HG03025 (cell line): Measurements from ENCODE around the gene SMG9.
"Not testable (repeated sequence)": the region's sequence is repeated elsewhere in the genome, so short reads cannot be mapped to it uniquely, and the experiment has no call there.

Experiments
- ATAC-seq: cut with Tn5 transposase; IDR thresholded peaks from one replicate; pipeline ENCODE4 v1.9.1; 2021; ENCODE audit warnings: mild to moderate bottlenecking, moderate library complexity; ENCODE audit not compliant: unreplicated experiment, low FRiP score

The SMG9 gene

DNA sequence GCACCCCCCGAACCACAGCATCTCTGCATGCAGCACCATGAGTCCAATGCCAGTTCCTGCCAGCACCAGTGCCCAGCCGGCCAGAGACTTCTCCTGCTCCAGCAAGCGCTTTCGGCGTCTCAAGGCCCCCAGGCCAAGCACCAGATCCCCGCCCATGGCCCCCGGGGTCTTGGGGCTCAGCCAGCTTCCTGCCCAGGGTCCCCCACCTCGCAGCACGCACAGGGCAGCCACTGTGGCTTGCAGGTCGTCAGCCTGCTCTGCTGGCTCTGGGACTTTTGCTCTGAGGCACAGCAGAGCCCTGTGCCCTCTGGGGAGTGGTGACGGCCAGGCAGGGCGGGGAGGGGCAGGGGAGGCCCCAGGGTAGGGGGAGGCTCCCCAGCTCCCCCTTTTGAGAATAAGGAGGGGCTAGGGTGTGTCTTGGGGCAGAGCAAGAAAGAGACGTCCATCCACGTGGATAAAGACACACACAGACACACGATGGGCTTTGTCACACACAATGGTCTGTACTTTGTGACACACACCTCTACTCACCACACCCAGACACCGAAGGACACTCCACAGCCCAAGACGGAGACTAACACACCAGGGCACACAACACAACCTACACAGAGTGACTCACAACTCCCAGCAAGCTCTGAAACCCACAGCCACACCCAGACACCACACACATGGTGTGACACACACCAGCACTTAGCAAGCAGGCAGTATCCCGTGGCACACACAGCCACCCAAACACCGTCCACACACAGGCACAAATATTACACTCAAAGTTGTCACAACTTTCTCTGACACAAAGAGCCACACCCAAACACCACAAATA, 26.2 kb upstream of the SMG9 start, which contains the start of gene KCNN4:
TSS of gene KCNN4 (minus strand) at position 268 of the 820 bp plus-strand sequence. CDS start at position 156, 112 bp downstream.
- ATAC-seq: no peak

DNA sequence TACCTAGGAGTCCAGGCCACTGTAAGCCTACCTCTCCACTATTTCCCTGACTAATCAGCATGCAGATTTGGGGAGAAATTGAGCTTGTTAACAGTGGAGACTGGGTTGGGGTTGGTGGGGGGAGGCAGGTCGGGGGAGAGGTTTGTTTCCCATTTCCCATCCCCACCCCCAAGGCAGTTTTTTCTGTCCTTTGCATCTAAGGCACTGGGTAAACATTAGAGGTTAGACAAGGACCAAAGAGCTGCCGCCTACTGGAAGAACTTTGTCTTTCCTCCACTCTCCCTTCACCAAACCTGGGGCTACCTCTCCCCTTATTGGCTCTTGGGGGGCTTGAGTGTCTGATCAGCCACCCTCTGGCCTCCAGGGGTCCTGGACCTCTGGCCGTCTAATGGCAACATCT, 25.1 kb upstream of the SMG9 start:
- ATAC-seq: no peak

DNA sequence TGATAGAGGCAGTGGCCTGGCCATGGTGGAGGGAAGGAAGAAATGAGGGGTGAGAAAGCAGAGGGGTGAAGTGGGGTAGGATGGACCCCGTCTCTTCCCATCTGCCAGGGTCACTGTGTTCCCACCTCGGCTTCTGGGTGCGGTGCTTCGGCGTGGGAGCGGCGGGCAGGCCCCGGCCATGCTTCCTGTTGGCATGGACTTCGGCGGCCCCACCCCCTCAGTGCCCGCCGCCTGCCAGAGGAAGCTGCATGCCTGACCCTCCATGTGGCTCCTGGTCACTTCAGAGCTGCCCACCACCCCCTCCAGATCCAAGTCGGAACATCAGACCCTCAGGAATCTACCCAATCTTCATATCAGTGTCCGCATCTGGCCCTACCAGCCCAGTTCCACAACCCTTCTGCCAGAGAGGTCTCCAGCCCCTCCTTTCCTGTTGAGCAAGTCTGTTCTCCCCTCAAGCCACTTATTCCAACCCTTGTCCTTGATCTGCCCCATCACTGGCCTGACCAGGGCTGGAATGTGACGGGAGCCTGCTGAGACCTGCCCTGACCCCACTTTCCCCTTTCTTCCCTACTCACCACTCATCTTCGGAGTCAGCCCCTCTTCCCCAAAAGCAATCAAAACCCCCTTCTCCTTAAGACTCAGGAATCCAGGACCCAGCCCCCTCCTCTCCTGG, 24.5 kb upstream of the SMG9 start:
- no peak for ATAC-seq

DNA sequence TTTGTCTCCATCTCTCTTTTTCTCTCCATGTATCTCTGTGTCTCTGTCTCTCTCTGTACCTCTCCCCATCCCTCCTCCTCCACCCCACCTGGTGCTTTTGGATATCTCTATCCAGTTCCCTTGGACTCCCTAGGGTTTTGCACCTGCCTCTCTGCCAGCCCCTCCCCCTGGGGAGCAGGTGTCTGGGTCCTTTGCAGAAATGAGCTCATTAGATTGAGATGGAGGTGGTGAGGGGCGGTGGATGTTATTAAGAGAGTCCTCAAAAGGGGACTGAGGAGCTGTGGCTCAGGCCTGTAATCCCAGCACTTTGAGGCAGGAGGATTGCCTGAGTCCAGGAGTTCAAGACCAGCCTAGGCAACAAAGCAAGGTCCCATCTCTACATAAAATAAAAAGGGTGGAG, 23.9 kb upstream of the SMG9 start:
- no peak for ATAC-seq

DNA sequence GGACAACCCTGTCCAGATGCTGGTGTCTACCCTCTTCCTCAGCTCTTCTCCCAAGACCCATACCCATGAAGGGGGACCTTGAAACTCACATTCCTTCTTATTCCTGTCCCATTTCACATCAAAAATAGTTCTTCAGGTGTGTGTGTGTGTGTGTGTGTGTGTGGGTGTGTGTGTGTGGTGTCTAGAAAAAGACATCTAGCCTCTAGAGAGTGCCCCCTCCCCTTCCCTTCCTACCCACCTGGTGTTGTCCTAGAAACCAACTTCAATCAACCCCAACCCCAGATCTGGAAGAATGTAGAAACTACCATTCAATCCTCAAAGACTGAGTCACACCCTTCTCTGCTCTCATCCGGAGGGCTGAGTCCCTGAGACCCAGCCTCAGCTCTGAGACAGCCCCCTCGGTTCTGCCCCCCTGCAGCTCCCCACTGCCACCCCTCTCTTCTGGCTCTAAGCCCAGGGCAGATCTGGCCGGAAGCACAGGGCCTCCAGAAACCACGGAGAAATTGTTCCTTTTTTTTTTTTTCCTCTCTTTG, 22.5 kb upstream of the SMG9 start:
- ATAC-seq: no peak

DNA sequence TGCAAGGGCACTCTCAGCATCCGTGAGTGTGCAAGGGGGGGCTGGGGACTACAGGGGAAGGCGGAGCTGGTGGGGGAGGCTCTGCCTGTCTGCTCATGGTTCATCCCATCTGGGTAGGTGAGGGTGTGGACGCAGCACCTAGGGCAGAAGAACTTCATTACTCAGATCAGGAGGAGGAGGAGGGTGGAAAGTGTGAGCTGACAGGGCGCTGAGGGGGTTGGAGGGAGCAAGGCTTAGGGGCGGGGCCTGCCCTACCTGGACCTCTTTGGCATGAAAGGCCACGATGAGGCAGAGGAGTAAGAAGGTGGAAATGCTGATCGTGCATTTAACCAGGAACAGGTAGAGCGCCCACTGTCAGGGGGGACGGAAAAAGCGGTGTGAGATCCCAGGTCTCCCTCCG, 21.5 kb upstream of the SMG9 start:
- no peak for ATAC-seq

DNA sequence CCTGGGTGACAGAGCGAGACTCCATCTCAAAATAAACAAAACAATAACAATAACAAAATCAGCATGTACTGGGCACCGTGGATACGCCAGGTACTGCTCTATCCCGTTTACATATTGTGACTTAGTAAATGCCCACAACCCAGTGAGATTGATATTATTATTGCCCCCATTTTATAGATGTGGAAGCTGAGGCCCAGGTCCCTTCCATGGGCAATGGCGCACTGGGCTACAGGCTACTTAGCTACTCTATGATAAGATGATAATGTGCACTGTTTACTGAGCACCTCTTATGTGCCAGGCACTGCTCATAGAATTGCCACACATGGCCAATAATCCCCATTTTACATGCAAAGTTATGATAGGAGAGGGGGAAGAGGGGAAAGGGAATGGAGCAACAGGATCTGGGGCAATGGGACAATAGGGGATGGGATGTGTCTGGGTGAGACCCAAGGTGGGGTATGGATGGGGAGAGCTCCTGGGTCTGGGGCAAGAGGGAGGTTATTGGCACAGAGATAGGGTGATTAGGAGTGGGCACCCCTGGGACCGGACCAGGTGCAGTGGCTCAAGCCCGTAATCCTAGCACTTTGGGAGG, 20.6 kb upstream of the SMG9 start:
- ATAC-seq: no peak

DNA sequence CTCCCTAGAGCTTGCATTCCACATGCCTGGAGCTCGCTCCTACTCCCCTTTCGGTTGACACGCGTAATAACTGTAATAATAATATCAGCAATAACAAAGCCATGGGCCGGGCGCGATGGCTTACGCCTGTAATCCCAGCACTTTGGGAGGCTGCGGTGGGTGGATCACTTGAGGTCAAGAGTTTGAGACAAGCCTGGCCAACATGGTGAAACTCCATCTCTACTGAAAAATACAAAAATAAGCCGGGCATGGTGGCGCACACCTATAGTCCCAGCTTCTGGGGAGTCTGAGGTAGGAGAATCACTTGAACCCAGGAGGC, 20.1 kb upstream of the SMG9 start:
- not testable (repeated sequence) for ATAC-seq

DNA sequence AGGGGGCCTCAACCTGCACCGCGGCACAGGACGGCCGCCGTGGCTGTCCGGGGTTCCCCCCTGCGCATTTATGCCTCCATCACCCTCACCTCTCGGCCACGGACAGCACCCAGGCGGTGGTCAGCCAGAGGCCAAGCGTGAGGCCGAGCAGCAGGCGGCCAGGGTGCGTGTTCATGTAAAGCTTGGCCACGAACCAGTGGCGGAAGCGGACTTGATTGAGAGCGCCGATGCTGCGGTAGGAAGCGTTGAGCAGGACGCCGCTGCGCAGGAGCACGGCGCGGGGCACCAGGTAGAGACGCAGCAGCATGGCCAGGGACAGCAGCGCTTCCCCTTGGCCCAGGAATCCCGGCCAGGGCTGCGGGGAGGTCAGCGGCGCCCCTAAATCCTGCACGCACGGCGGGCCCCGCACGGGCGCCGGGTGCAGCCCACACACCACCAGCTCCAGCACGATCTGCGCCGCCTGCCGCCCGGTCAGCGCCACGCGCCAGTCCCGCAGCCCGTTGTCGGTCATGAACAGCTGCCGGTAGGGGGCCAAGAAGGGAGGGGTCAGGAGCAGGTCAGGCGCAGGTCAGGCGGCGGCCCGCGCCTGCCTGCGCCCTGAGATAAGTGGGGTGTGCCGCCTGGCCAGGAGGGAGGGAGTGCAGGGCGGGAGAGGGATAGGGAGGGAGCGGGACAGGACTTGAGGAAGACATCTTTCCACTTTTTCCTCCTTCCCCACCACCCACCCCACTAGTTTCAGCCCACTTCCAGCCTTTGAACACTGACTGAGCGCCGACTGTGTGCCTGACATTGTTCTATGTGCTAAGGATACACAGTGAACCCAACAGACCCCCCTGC, 19.6 kb upstream of the SMG9 start:
- ATAC-seq: no peak

DNA sequence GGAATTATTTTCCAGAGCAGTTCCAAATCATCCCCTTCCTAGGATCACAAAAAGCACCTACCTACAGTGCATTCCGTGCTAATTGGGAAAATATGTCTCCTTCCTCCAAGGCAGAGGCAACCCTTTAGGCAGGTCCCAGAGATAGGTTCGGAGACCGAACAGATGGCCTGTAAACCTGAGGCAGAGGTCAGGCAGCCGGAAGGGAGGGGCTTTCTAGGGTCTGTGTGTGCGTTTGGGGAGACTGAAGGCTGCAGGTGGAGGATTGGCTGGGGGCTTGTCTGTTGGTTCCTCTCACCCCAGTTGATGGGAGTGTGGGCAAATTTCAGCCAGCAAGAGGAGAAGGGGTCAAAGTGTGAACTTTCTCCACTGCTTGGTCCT, 19.0 kb upstream of the SMG9 start:
- no peak for ATAC-seq

DNA sequence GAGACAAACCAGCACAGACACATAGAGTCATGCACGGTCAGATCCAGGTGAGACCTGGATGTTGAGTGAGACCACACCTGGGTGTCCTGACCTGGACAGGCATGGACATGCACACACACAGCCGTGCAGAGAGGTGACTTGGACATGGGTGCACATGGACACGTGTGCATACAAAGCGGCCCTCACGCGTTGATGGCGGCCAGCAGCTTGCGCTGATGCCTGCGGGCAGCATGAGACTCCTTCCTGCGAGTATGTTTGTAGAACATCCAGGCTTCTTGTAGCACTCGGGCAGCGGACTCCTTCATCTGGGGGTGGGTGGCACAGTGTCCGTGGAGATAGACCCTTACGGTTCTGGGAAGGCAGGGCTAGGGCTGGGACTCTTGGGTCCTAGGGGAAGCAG, 14.5 kb upstream of the SMG9 start:
- ATAC-seq: no peak

DNA sequence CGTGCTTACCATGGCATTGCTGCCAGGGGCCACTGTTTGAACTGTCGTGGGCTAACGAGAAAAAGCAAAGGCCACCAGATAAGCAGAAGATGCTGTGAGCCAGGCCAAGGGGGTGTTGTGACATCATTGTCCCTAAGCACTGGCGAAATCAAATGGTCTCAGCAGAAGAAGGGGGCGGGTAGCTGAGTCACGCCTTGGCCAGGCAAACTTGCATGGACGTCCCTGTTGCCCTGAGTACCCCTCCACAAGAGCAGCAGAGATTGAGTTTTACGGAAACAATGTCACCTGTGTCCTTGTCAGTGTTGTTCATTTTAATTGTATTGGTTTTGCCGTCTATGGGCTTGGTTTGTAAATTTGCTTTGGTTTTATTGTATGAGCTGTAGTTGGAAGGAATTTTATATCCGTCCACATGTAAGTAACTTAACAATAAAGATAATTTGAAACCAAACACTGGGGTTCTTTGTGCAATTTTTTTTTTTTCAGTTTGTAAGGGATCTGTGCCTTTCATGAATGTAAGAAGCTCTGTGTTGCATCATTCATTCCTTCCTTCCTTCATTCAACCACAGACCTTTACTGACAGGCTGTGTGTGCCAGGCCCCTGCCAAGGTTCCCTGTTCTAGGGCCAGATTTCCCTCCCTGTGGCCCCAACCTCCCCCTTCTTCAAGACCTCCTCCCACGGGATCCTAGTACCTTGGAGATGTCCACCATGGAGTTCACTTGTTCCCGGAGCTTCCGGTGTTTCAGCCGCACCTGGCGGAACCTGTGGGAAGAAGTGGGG, 13.7 kb upstream of the SMG9 start:
- ATAC-seq: no peak

DNA sequence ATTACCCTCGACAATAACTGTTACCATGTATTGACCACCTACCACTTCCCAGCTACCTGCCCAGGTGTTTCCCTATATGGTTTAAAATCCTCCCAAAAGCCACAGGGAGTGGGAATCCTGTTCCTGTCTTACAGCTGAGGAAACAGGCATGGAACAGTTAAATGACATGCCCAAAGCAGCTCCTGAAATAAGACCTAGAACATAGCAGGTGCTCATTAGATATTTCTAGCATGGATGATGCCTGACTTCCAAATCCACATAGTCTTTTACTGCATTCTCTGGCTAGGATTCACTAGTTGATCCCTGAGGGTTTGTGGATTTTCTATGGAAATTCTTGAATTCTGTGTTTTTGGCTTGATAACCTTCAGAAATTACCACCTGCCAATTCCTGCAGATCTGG, 13.1 kb upstream of the SMG9 start:
- no peak for ATAC-seq

DNA sequence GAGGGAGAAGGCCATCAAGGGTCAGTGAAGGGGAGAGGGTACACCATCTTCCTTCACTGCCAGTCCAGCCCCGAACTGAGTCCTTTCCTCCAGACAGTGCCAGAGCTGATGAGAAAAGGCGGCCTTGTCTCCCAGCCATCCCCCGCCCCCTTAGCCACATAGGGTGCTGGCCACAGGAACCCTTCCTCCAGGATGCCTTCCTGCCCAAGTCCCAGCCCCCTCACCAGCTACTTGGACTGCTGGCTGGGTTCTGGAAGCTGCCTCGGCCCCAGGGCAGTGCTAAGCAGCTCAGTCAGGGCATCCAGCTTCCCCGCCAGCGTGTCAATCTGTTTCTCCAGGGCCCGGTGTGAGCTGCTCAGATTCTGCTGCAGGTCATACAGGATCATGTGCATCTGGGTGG, 12.6 kb upstream of the SMG9 start:
- no peak for ATAC-seq

DNA sequence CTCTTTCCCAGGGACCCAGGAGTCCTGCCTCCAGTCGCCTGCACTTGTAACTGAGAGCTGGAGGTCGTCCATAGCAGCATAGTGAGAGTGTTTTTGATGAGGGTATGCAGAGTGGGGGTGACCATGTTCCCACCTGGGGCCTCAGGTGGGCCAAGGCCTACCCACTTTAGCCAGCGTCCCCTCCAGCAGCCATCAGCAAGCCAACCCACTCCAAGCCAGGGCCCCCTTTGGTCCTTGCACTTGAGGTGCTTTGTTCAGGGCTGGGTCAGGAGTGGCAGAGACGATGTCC, 11.9 kb upstream of the SMG9 start:
- no peak for ATAC-seq

DNA sequence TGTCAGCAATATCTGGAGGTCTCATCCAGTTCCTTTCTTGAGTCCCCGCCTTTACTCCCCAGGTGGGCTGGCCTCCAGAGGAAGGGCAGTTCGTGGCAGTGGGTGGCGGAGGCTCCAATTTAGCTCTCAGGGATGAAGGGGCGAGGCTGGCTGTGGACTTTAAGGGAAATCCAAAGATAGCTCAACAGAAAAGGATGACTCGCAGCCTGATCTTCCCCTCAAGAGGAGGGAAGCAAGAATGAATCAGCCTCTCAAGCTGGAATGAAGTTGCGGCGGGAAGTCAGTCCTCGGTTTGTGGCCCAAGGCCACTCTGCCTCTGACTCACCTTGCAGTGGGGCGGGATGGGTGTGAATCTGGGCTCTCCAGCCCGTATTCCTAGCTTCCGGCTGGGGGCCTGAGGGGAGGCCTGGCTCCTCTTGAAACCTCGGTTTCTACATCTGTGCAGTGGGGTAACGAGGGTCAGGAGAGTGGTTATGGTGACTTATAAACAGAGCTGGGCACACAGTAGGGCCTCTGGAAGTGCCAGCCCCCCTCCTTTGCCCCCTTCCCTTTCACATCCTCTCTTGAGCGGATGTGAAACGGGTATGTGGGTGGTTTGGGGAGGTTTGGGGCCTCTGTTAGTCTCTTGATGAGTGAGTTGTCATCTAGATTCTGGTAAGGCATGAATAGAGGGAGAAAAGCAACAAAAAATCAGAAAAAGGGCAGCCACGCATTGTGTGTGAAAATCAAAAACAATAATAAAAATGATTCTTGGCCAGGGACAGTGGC, 10.5 kb upstream of the SMG9 start:
- peak; percentile 67 for ATAC-seq

DNA sequence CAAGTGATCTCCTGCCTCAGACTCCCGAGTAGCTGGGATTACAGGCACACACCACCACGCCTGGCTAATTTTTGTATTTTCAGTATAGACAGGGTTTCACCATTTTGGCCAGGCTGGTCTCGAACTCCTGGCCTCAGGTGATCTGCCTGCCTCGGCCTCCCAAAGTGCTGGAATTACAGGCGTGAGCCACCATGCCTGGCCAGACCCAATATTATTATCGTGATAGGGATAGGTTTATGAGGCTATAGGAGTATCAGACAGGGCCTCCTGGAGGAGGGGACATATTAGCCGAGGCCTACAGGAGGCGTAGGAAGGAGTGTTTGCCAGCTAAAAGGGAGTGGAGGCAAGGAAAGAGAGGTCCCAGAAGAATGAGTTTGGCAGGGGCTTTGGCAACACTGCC, 9.9 kb upstream of the SMG9 start:
- ATAC-seq: not testable (repeated sequence)

DNA sequence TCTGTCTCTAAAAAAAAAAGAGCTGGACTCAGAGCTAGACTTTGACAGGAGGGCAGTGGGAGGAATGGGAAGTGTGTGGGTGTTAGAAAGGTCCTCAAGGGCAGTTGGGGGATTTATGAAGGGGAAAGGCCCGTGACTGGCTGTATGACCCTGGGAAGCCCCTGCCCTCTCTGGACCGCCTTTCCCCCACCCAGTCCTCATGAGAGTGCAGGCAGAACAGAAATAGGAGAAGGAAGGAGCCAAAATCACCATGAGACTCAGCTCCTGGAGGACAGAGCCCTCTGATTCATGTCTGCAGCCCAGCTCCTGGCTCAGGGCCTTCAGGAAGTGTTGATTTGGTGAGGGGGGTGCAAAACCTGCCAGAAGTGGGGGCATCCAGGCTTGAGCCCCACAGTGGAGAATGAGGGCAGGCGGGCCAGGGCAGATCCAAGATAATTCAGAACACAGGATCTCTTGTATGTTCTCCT, 8.7 kb upstream of the SMG9 start:
- ATAC-seq: no peak

DNA sequence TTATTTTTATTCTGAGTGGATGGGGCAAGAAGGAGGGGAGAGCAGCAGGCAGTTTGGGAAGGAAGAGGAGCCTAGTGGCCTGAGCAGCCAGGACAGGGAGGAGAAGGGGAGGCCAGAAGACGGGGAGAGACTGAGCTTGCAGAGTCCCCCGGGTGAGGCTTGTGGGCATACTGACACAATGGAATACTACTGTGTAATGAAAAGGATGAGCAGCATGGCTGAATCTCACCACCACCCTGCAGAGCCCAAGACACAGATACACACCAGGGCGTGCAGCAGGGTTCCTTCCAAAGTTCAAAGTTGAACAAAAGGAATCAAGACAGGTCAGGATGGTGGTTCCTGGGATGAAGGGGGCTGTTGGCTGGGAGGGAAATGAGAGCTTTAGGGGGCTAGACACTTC, 8.1 kb upstream of the SMG9 start:
- ATAC-seq: no peak
